Calu3 (cell line): ENCODE measurements around the gene LRP5. TPM values are rescaled to one million over a fixed set of nuclear protein-coding genes. Genes with fewer than 3 reads are reported as not detected.

ENCODE experiments used
- BruUV-seq: library from RNA; stranded (reverse); fragments of 400-500 nt; replicated peaks from 2 replicates; lab custom pipeline; 2021; lab: Mats Ljungman, UMichigan
- CTCF ChIA-PET: fragments of 300-600 bp; sonication (Branson Sonifier 250); formaldehyde crosslinking; loops from one replicate; lab custom pipeline; 2022; ENCODE audit warnings: antibody characterized with exemption; lab: Charles Lee
- DNase-seq: peaks from one replicate; pipeline ENCODE4 v3.0.0; 2022
- H3K27ac Mint-ChIP-seq: one replicate; pipeline ENCODE4 v1.8.0; 2022; ENCODE audit warnings: mixed read lengths; ENCODE audit not compliant: unreplicated experiment
- H3K27me3 Mint-ChIP-seq: one replicate; pipeline ENCODE4 v1.8.0; 2022; ENCODE audit warnings: mixed read lengths; ENCODE audit not compliant: unreplicated experiment
- H3K36me3 Mint-ChIP-seq: one replicate; pipeline ENCODE4 v1.8.0; 2022; ENCODE audit warnings: mild to moderate bottlenecking, moderate library complexity, mixed read lengths; ENCODE audit not compliant: insufficient read depth, unreplicated experiment
- H3K4me1 Mint-ChIP-seq: one replicate; pipeline ENCODE4 v1.8.0; 2022; ENCODE audit warnings: mild to moderate bottlenecking, low read depth, mixed read lengths; ENCODE audit not compliant: unreplicated experiment
- H3K4me3 Mint-ChIP-seq: one replicate; pipeline ENCODE4 v1.8.0; 2022; ENCODE audit warnings: mild to moderate bottlenecking, low read depth, moderate library complexity, mixed read lengths; ENCODE audit not compliant: unreplicated experiment
- H3K9me3 Mint-ChIP-seq: one replicate; pipeline ENCODE4 v1.8.0; 2022; ENCODE audit warnings: low read depth, mixed read lengths; ENCODE audit not compliant: unreplicated experiment
- CTCF ChIP-seq: fragments of 200-600 bp; IDR thresholded peaks from one replicate; pipeline ENCODE4 v1.8.0; 2022; ENCODE audit warnings: antibody characterized with exemption; ENCODE audit not compliant: unreplicated experiment
- intact Hi-C: fragments of 100-400 bp; cut with micrococcal nuclease; formaldehyde crosslinking; loops from one replicate; pipeline ENCODE4 v1.10.0; 2022; ENCODE audit not compliant: unreplicated experiment
- total RNA-seq: library from RNA; stranded (reverse); gene quantifications from 2 replicates; pipeline ENCODE4 v1.2.3, GENCODE V29; 2022

Gene LRP5
- total RNA-seq, 1 experiment from 2014 or later: 82.0 TPM

GRCh38 chr11:68459886-68460740, 147.7 kb downstream of the LRP5 start:
- TSS peak; percentile 100 for BruUV-seq
- H3K4me1 Mint-ChIP-seq: peaks cover 23% of the 10 kb centered on the region
- DNase-seq: peak; percentile 96
- peaks cover 37% of the 10 kb centered on the region for H3K36me3 Mint-ChIP-seq
- H3K4me3 Mint-ChIP-seq: peak overlapping the region; percentile 90
- CTCF ChIA-PET: interaction anchor here (0.5 to 1.4 kb wide), 5 partner anchors 12 to 694 kb away, joined by 3 to 5 read pairs (median 4); no protein-coding TSS in a partner anchor
- H3K27ac Mint-ChIP-seq: peak overlapping the region; percentile 94
- no peaks in the 10 kb centered on the region for H3K9me3 Mint-ChIP-seq
- TF ChIP-seq CTCF: no peak
- no peaks in the 10 kb centered on the region for H3K27me3 Mint-ChIP-seq
- intact Hi-C loops: no loop called here

DNA sequence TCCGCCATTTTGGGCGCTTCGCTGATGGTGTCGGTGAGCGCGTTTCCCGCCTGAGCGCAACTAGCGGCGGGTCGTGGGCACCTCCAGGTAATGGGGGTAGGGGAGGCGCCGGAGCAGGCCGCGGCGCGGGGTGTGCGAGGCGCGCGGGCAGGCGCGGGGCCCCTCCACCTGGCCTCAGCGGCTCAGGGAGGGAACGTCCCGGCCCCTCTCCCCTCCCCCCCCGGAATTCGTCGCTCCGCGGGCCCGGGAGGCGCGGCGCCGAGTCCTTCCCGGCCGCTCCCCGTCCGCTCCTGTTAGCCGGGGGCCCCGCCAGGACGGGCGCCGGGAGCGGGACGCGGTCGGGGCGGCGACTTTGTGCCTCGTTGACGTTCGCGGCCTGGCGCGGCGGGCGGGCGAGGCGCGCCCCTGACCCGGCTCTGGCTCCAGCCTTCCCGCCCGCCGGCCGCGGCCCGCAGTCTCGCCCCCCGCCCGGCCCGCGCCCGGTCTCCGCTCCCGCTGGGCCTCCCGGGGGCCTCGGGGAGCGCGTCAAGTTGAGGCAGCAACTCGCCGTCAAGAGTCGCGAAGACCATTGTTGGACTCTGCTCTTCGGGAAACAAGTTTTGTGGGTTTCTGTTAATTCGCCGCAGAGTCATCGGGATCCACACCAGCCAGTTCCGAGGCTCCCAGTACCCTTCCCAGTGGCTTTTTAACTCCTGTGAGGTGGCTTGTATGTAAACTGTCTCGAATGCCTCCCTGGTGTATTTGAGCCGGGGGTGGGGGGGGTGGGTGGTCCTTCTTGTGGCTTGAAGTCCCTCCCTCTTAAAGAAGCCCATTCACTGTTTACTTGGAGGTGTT, 148.6 kb downstream of the LRP5 start, which contains the start of gene PPP6R3:
Gene PPP6R3, plus strand, starts transcription at position 12 of the 834 bp plus-strand sequence. CDS start 76,913 bp downstream, outside the sequence.
- DNase-seq: peak; percentile 28
- CTCF ChIA-PET: interaction anchor here (0.8 to 1.4 kb wide), 2 partner anchors 12 to 16 kb away, joined by 3 to 4 read pairs; no protein-coding TSS in a partner anchor
- H3K36me3 Mint-ChIP-seq: peaks cover 37% of the 10 kb centered on the region
- H3K9me3 Mint-ChIP-seq: no peaks in the 10 kb centered on the region
- intact Hi-C loops: no loop called here
- no peak for TF ChIP-seq CTCF
- no TSS peak for BruUV-seq
- H3K27me3 Mint-ChIP-seq: no peaks in the 10 kb centered on the region
- H3K27ac Mint-ChIP-seq: peak within 1 kb of the TSS; percentile 94
- peaks cover 23% of the 10 kb centered on the region for H3K4me1 Mint-ChIP-seq
- H3K4me3 Mint-ChIP-seq: peak within 1 kb of the TSS; percentile 90

GRCh38 chr11:68461575-68461917, 149.2 kb downstream of the LRP5 start:
- Mint-ChIP-seq H3K27me3 (no peaks in the 10 kb centered on the region), H3K36me3 (peaks cover 37% of the 10 kb centered on the region), H3K27ac (peak overlapping the region; percentile 79), H3K4me1 (peaks cover 21% of the 10 kb centered on the region), H3K9me3 (no peaks in the 10 kb centered on the region), H3K4me3 (peak overlapping the region; percentile 90)
- no TSS peak for BruUV-seq
- no peak for TF ChIP-seq CTCF
- intact Hi-C loops: no loop called here
- CTCF ChIA-PET: interaction anchor here (0.6 kb wide), 1 partner anchor 290 kb away, joined by 3 read pairs; no protein-coding TSS in a partner anchor
- no peak for DNase-seq

DNA sequence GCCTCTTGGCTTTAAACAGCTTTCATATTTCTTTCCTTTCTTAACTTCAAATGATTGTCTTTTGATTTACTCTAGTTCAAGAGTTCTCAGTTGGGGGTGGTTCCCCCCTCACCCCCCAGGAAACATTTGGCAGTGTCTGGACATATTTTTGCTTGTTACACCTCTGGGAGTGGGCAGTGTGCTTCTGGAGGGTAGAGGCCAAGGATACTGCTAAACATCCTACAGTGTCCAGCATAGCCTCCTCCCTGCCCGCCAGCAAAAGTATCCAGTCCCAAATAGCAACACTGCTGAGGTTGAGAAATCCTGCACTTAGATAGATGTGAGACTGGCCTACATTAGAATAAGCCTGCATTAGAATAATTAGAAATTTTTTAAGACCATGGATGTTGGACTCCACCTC, 151.3 kb downstream of the LRP5 start:
- H3K27ac Mint-ChIP-seq: no peak overlapping the region
- no peaks in the 10 kb centered on the region for H3K9me3 Mint-ChIP-seq
- CTCF ChIA-PET: interaction anchor here (0.8 kb wide), 1 partner anchor 45 kb away, joined by 6 read pairs; no protein-coding TSS in a partner anchor
- DNase-seq: no peak
- H3K27me3 Mint-ChIP-seq: no peaks in the 10 kb centered on the region
- no peak for TF ChIP-seq CTCF
- intact Hi-C loops: no loop called here
- no TSS peak for BruUV-seq
- peak overlapping the region; percentile 90 for H3K4me3 Mint-ChIP-seq
- peaks cover 38% of the 10 kb centered on the region for H3K4me1 Mint-ChIP-seq
- H3K36me3 Mint-ChIP-seq: peaks cover 44% of the 10 kb centered on the region
